Fibroblast of upper back skin (primary cell): ENCODE data around the gene FSHR.

ENCODE experiments used
- DNase-seq: peaks from one replicate; pipeline ENCODE4 v3.0.0-alpha.2; 2013

FSHR gene

GRCh38 chr2:48948400-48949125 lies 205.8 kb downstream of the FSHR start:
- no peak for DNase-seq

GRCh38 chr2:48946449-48947048 lies 207.8 kb downstream of the FSHR start:
- DNase-seq: peak; percentile 53

DNA sequence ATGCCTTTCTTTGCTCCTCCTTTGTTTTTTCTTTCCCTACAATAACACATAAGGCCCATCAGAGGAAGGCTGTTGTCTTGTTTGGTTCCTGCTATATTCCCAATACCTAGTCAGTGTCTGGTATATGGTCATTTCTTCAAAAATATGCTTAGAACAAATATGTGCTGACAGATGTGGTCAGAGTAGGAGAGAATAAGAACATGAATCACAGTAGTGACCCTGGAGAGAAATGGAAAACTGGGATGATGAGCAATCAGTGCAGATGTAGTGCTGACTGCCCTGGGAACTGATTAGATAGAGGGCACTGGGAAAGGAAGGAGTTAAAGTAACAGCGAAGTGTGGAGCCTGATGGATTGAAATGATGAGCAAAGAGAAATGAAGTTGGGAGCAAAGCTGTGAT lies 209.4 kb downstream of the FSHR start:
- DNase-seq: peak; percentile 58

DNA sequence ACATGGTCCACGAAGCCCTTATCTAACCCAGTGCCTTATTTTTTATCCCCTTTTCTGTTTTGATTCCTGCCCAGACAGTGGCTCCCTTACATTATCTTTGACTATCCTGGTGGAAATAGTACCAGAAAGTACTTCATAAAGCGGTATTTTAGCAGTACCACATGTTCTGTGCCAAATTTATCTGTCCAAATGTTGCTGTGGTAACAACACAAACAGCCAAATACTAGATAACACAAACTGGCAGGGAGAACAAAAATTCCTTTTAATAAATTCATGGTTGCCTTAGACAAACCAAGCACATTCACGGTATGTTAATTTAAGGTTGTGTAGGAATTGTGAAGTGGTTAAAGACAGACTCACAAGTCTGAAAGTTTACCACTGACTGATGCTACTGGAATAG lies 210.9 kb downstream of the FSHR start:
- DNase-seq: peak; percentile 11

DNA sequence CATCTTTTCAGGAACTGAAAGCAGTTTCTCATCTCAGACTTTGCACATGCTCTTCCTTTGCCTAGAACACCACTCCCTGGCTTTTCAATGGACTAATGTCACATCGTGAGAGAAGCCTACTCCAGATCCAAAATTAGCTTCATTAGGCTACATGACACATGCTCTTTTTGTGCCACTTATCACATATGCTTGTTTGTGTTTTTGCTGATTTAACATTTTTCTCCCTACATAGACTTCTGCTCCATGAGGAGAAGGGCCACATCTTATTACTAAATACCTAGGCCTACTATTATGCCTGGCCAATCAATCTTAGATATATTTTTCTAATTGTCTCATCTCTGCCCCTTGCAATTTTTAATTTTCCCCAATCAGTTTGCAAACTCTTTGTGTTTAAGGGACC lies 212.4 kb downstream of the FSHR start:
- DNase-seq: no peak

GRCh38 chr2:48941456-48941855 lies 212.9 kb downstream of the FSHR start:
- DNase-seq: no peak

GRCh38 chr2:48940606-48941005 lies 213.7 kb downstream of the FSHR start:
- peak; percentile 60 for DNase-seq

- no peak for DNase-seq
Observed at GRCh38 chr2:48939232-48939631, 215.1 kb downstream of the FSHR start.

GRCh38 chr2:48938231-48938630 lies 216.1 kb downstream of the FSHR start:
- no peak for DNase-seq

- DNase-seq: no peak
Observed at GRCh38 chr2:48934807-48935206, 219.5 kb downstream of the FSHR start.

DNA sequence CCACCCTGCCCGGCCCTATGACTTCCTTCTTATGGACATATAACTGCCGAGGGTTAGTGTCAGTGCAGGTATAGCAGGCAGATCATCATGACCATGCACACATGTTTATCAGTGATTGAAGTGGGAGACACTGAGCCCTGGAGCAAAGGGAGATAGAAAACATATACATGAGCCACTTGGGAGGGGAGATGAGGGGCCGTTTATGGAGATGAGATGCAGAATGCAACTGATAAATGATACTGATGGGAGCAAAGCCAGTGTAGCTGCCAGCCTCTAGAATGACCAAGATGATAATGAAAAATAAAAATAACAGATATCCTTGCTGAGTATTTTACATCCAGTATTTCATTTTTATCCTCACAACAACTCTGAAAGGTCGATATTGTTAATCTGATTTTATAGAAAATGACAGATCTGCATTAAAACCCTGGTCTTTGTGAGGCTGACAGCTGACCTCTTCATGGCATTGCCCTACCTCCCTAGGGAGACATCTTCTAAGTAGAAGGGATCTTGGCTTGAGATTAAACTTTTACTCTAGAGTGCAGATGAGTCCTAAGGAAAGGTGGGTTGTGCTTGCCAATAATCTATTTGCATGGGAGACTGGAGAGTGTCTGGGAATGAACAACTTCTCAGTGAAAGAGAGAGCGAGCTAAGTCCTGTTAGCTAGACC lies 220.4 kb downstream of the FSHR start:
- DNase-seq: no peak

DNA sequence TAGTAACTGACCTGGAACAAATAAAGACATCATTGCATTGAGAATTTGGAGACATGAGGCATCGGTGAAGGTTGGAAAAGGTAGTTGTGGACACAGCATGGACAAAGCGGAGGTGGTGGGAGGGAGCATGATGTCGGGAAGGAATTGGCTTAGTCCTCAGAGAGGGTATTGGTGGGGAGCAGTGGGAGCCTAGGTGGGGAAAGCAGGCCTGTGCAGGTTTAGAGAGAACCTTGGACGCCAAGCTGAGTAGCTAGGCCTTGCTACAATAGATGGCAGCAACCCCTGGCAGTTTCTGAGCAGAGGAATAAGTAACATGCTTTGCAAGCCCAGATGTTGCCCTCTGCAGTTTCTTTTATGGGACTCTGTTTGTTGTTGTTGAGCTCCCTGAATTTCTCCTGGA lies 221.6 kb downstream of the FSHR start:
- no peak for DNase-seq

DNA sequence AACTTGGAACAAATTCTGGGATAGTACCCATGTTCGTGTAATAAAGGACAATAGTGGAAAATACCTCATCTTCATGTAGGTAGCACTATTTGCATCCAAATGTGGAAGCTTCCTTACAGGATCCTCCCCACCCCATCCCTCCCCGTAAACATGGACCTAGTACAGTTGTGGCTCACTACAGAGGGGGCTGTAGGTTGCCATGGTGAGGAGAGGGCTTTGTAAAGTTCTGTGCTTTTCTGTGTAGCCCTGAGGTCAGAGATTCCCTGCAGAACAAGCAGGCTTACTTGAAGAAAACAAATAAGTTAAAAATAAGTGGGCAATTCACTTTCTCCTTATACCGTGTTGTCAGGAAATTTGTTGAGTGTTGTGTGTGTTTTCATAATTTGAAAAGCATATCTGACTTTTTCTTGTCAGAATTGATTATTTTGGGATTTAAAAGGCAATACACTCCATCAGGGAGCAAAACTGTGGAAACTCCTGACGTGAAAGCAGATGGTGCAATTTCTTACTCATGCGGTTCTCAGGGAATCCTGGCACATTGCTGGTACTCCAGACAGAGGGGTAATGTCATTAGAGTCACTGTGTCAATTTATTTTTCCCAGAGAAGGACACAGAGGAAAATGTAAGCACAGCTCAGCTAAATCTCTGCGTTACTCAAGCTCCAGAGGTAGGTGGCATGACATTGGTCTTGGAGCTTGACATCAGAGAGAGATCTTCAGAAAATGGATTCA lies 224.6 kb downstream of the FSHR start:
- no peak for DNase-seq

- no peak for DNase-seq
Observed at GRCh38 chr2:48927355-48927754, 227.0 kb downstream of the FSHR start.

GRCh38 chr2:48915884-48916283 lies 238.4 kb downstream of the FSHR start:
- DNase-seq: no peak

GRCh38 chr2:48915227-48915626 lies 239.1 kb downstream of the FSHR start:
- no peak for DNase-seq

DNA sequence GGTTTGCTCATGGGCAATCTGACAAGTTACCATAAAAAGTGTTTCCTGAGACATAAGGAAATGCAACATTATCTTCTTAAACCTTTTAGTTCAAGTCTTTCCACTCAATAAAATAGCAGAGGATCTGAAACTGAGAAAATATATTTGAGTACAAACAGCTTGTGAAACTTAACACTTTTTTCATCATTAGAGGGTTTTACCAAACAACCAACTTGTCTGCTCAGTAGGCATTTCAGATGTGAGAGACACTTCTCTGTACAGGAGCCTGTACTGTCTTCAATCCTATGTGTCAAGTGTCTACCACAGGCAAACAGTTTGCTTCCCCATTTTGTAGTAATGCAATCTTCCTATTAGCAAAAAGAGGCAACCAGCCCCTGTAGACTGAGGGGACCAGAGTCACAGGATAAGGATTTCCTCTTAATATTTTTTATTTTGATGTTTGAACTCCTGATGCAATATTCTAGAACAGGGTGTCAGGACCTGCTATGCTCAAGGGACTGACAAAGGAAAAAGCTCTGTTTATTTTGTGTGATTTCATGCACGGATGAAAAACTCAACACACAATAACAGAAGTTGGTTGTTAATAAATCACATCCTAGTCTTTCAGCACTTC lies 239.7 kb downstream of the FSHR start:
- DNase-seq: no peak
